K562 (cell line): ENCODE results near the gene POLR3G. TPM values are rescaled to one million over a fixed set of nuclear protein-coding genes. Genes with fewer than 3 reads are reported as not detected.

Source experiments
- ATAC-seq: fragments of 200-7000 bp; cut with Tn5 transposase; 3 replicates; pipeline ENCODE4 v1.9.1; 2020; ENCODE audit warnings: moderate library complexity
- BruUV-seq: library from RNA; stranded (reverse); fragments of 400-500 nt; replicated peaks from 2 replicates; lab custom pipeline; 2021; lab: Mats Ljungman, UMichigan
- CTCF ChIA-PET: fragments of 300-600 bp; formaldehyde crosslinking; extraction: SDS; loops from one replicate; lab custom pipeline; 2021; ENCODE audit warnings: low intra/inter-chr PET ratio; lab: Yijun Ruan, JAX
- POLR2A ChIA-PET: fragments of 300-600, 350-650 bp; sonication (Branson Sonifier 250); formaldehyde crosslinking; extraction: SDS; loops from one replicate; lab custom pipeline; 2021; ENCODE audit warnings: antibody characterized with exemption, inconsistent platforms; lab: Yijun Ruan, JAX
- DNase-seq, 4 experiments: peaks; one replicate each; pipeline versions ENCODE4 v3.0.0 to v3.0.0-alpha.2; 2011 to 2018; ENCODE audit warnings: low spot score in 3 of 4, mixed read lengths in 3 of 4; ENCODE audit errors: extremely low read depth in 1 of 4
- FAIRE-seq: peaks from 2 replicates; lab custom pipeline; 2011; peaks lifted over from hg19 to GRCh38; lab: Jason Lieb, UNC
- H2AFZ ChIP-seq: 2 replicates; pipeline ENCODE4 v1.6.0; 2011; ENCODE audit warnings: low read depth, low read length, control low read depth, inconsistent platforms
- H3K27ac ChIP-seq: fragments of 200-600 bp; 3 replicates; pipeline ENCODE4 v1.8.0; 2011; ENCODE audit warnings: low read depth, mild to moderate bottlenecking, control low read depth, inconsistent platforms, low read length, moderate library complexity, mixed read lengths; ENCODE audit errors: extremely low read depth
- H3K27me3 ChIP-seq, 2 experiments: fragments of 300-600 bp in 1 of 2; 2 replicates in 1 of 2; 3 replicates in 1 of 2; pipeline versions ENCODE4 v1.6.0 to v1.8.0; 2011; ENCODE audit warnings: inconsistent platforms in 2 of 2, low read length in 2 of 2, mild to moderate bottlenecking in 1 of 2, mixed read lengths in 1 of 2, moderate library complexity in 1 of 2; ENCODE audit not compliant: control insufficient read depth in 2 of 2, insufficient read depth in 2 of 2
- H3K36me3 ChIP-seq: fragments of 300-600 bp; 3 replicates; pipeline ENCODE4 v1.8.0; 2011; ENCODE audit warnings: mild to moderate bottlenecking, low read length, inconsistent platforms; ENCODE audit not compliant: control insufficient read depth, insufficient read depth
- H3K4me1 ChIP-seq, 2 experiments: fragments of 200-600 bp in 1 of 2; replicated peaks in 1 of 2; 2 replicates in 1 of 2; 3 replicates in 1 of 2; pipeline versions ENCODE4 v1.5.1 to v1.8.0; 2011; ENCODE audit warnings: inconsistent platforms in 2 of 2, low read length in 2 of 2, mild to moderate bottlenecking in 1 of 2, mixed read lengths in 1 of 2, moderate library complexity in 1 of 2; ENCODE audit not compliant: control insufficient read depth in 2 of 2, insufficient read depth in 2 of 2
- H3K4me2 ChIP-seq: 2 replicates; pipeline ENCODE4 v1.6.1; 2011; ENCODE audit warnings: low read length, control low read depth, inconsistent platforms, mixed read lengths; ENCODE audit not compliant: insufficient read depth
- H3K4me3 ChIP-seq: fragments of 200-600 bp; sonication (generic), shearing (Covaris generic); 2 replicates; pipeline ENCODE4 v1.5.1; 2016; ENCODE audit warnings: control low read depth, inconsistent platforms
- H3K79me2 ChIP-seq: fragments of 200-600 bp; 3 replicates; pipeline ENCODE4 v1.8.0; 2011; ENCODE audit warnings: low read length, inconsistent platforms; ENCODE audit not compliant: control insufficient read depth, insufficient read depth
- H3K9ac ChIP-seq, 2 experiments: 2 replicates each; pipeline versions ENCODE4 v1.6.0 to v1.6.1; 2011; ENCODE audit warnings: low read depth in 2 of 2, low read length in 2 of 2, control low read depth in 1 of 2, inconsistent platforms in 1 of 2, mild to moderate bottlenecking in 1 of 2, mixed read lengths in 1 of 2; ENCODE audit not compliant: insufficient read depth in 1 of 2
- H3K9me1 ChIP-seq: one replicate; pipeline ENCODE4 v1.6.0; 2011; ENCODE audit warnings: inconsistent platforms, mild to moderate bottlenecking, low read length, moderate library complexity; ENCODE audit not compliant: control insufficient read depth, insufficient read depth
- H3K9me3 ChIP-seq: replicated peaks from 2 replicates; pipeline ENCODE4 v1.5.1; 2011; ENCODE audit warnings: low read depth, low read length, inconsistent platforms; ENCODE audit not compliant: control insufficient read depth, insufficient read depth
- H4K20me1 ChIP-seq: replicated peaks from 2 replicates; pipeline ENCODE4 v1.6.1; 2011; ENCODE audit warnings: low read length, inconsistent platforms, mixed read lengths; ENCODE audit not compliant: control insufficient read depth, insufficient read depth
- ATF2 ChIP-seq: sonication (generic); formaldehyde crosslinking; IDR thresholded peaks from 2 replicates; pipeline ENCODE4 v1.8.1; 2022; ENCODE audit warnings: missing genetic modification reagents
- ESRRA ChIP-seq: fragments of 450-650 bp; IDR thresholded peaks from 2 replicates; pipeline ENCODE4 v1.6.1; 2014; ENCODE audit warnings: low read depth, mild to moderate bottlenecking, moderate library complexity, borderline replicate concordance
- GATAD2B ChIP-seq: fragments of 450-650 bp; IDR thresholded peaks from 2 replicates; pipeline ENCODE4 v1.6.1; 2017; ENCODE audit warnings: mild to moderate bottlenecking, borderline replicate concordance
- MEIS2 ChIP-seq: fragments of 450-650 bp; IDR thresholded peaks from 2 replicates; pipeline ENCODE4 v1.6.1; 2014; ENCODE audit warnings: mild to moderate bottlenecking; ENCODE audit not compliant: partially characterized antibody
- NELFE ChIP-seq: IDR thresholded peaks from 2 replicates; pipeline ENCODE4 v1.6.1; 2011; ENCODE audit warnings: mild to moderate bottlenecking; ENCODE audit not compliant: insufficient read depth, insufficient read length
- NR2F6 ChIP-seq: fragments of 450-650 bp; formaldehyde crosslinking; IDR thresholded peaks from 2 replicates; pipeline ENCODE4 v1.4.0; 2020; ENCODE audit warnings: mild to moderate bottlenecking
- PHF21A ChIP-seq: fragments of 450-650 bp; IDR thresholded peaks from 2 replicates; pipeline ENCODE4 v1.6.1; 2017; ENCODE audit warnings: low read depth, borderline replicate concordance
- SNIP1 ChIP-seq: fragments of 450-650 bp; IDR thresholded peaks from 2 replicates; pipeline ENCODE4 v1.7.1; 2017; ENCODE audit warnings: low read depth, mild to moderate bottlenecking
- ZNF436 ChIP-seq: fragments of 250-450, 450-650 bp; sonication (Bioruptor Pico); formaldehyde crosslinking; IDR thresholded peaks from 2 replicates; pipeline ENCODE4 v1.7.0; 2020; ENCODE audit warnings: mild to moderate bottlenecking
- WGBS: fragments of 100-300 bp; shearing (Covaris generic); methylation state at CpG from one replicate; pipeline ENCODE4 v1.1.6; 2016; ENCODE audit warnings: low coverage, mixed read lengths; ENCODE audit not compliant: insufficient coverage; ENCODE audit errors: missing lambda C conversion rate; 5-methylcytosine and 5-hydroxymethylcytosine counted together
- in situ Hi-C: fragments of 300-500 bp; cut with MboI; formaldehyde crosslinking; loops from 4 replicates; pipeline ENCODE4 v1.15.0; 2018; ENCODE audit warnings: inconsistent platforms, mixed read lengths
- intact Hi-C: fragments of 100-400 bp; cut with micrococcal nuclease; formaldehyde crosslinking; loops from 2 replicates; pipeline ENCODE4 v1.14.2; 2022
- polyA plus RNA-seq, 8 experiments: library from polyadenylated mRNA; depleted of rRNA in 4 of 8; stranded (reverse) in 5 of 8; unstranded in 3 of 8; fragments of >200 nt; fragmentation: Nextera tagmentation in 2 of 8; fragmentation: Illumina TruSeq in 1 of 8; extraction: Ambion mirVana in 2 of 8; extraction: Trizol in 1 of 8; gene quantifications; 2 replicates each; pipeline versions ENCODE4 v1.2.1 to v1.2.3, GENCODE V29; 2011 to 2014; ENCODE audit warnings: inconsistent platforms in 1 of 8, missing spikeins in 1 of 8
- total RNA-seq, 7 experiments: library from RNA; depleted of rRNA in 6 of 7; stranded (reverse); fragments of >200 nt in 6 of 7; fragmentation: Illumina TruSeq in 2 of 7; extraction: Trizol in 2 of 7; gene quantifications; 2 replicates each; pipeline versions ENCODE4 v1.2.1 to v1.2.3, GENCODE V29; 2011 to 2021; ENCODE audit warnings: low replicate concordance in 1 of 7

The POLR3G gene
- total and polyA plus RNA-seq, 9 of the 15 experiments (the other 6 are each of a cell fraction or from before 2014, with no cell fraction given): 39.0 to 111 (median 59.0) TPM

GRCh38 chr5:90504743-90505142, 30.1 kb downstream of the POLR3G start:
- no peak overlapping the region for H3K9ac ChIP-seq
- DNase-seq (no peak), FAIRE-seq (no peak), ATAC-seq (no peak)
- no TSS peak for BruUV-seq
- no peaks in the 10 kb centered on the region for H3K27me3 ChIP-seq
- H3K27ac ChIP-seq: no peak overlapping the region
- H3K9me3 ChIP-seq: no peaks in the 10 kb centered on the region
- H3K4me3 ChIP-seq: no peak overlapping the region
- H2AFZ ChIP-seq: no peak overlapping the region
- ChIA-PET CTCF (no interaction called here), POLR2A (no interaction called here)
- peaks cover 62% of the 10 kb centered on the region for H3K36me3 ChIP-seq
- in situ Hi-C loops: no loop called here
- H3K4me2 ChIP-seq: no peak overlapping the region
- no peaks in the 10 kb centered on the region for H3K9me1 ChIP-seq
- no peaks in the 10 kb centered on the region for H4K20me1 ChIP-seq
- no peaks in the 10 kb centered on the region for H3K79me2 ChIP-seq
- H3K4me1 ChIP-seq: no peaks in the 10 kb centered on the region
- intact Hi-C loops: no loop called here
- TF ChIP-seq PHF21A (no peak), ESRRA (no peak), NR2F6 (CRISPR knock-in tag) (no peak), SNIP1 (no peak), MEIS2 (peak; percentile 31)
- 71% methylated on average over 2 of the region's 2 CpGs for WGBS

GRCh38 chr5:90506221-90506620, 31.6 kb downstream of the POLR3G start:
- FAIRE-seq: no peak
- Histone ChIP-seq H4K20me1 (no peaks in the 10 kb centered on the region), H3K79me2 (no peaks in the 10 kb centered on the region), H3K9me1 (no peaks in the 10 kb centered on the region), H3K4me2 (no peak overlapping the region), H3K36me3 (peaks cover 63% of the 10 kb centered on the region), H3K27ac (no peak overlapping the region), H3K9ac (no peak overlapping the region), H3K9me3 (no peaks in the 10 kb centered on the region), H3K4me3 (no peak overlapping the region), H2AFZ (no peak overlapping the region), H3K27me3 (no peaks in the 10 kb centered on the region), H3K4me1 (no peaks in the 10 kb centered on the region)
- POLR2A ChIA-PET: no interaction called here
- BruUV-seq: no TSS peak
- intact Hi-C loops (no loop called here), in situ Hi-C loops (no loop called here)
- no peak for DNase-seq
- ATAC-seq: no peak
- CTCF ChIA-PET: no interaction called here
- no peak for TF ChIP-seq ATF2 (CRISPR knock-in tag)
- TF ChIP-seq ZNF436: no peak
- no peak for TF ChIP-seq GATAD2B
- no peak for TF ChIP-seq NELFE
